Right lobe of liver (tissue), 6 donors: ENCODE results near the gene FGF5. TPM values are rescaled to one million over a fixed set of nuclear protein-coding genes. Genes with fewer than 3 reads are reported as not detected.

ENCODE experiments used
- ATAC-seq, 4 donors: fragments of 200-7000 bp; cut with Tn5 transposase; one replicate each; pipeline ENCODE4 v1.9.1; 2020; ENCODE audit warnings: mild to moderate bottlenecking in 4 of 4, moderate library complexity in 4 of 4
- DNase-seq, 3 donors: peaks; one replicate each; pipeline ENCODE4 v3.0.0-alpha.2; 2020
- H3K27ac ChIP-seq, 3 donors: fragments of 200-600 bp; one replicate each; pipeline ENCODE4 v1.8.0; 2022
- H3K27me3 ChIP-seq, 2 donors: fragments of 200-600 bp; one replicate each; pipeline ENCODE4 v1.8.0; 2022
- H3K36me3 ChIP-seq, 4 donors: fragments of 200-600 bp; sonication (generic) in 1 of 4; one replicate each; pipeline versions ENCODE4 v1.5.1 to v1.8.0; 2017 to 2022; ENCODE audit warnings: control low read depth in 1 of 4
- H3K4me1 ChIP-seq, 4 donors: fragments of 200-600 bp; sonication (generic) in 1 of 4; one replicate each; pipeline versions ENCODE4 v1.5.1 to v1.8.0; 2017 to 2022; ENCODE audit warnings: control low read depth in 1 of 4
- H3K4me3 ChIP-seq, 3 donors: fragments of 200-600 bp; one replicate each; pipeline ENCODE4 v1.8.0; 2022
- H3K9me3 ChIP-seq, 4 donors: fragments of 200-600 bp; sonication (generic) in 1 of 4; one replicate each; pipeline versions ENCODE4 v1.5.1 to v1.8.0; 2017 to 2022; ENCODE audit warnings: control low read depth in 1 of 4
- POLR2A ChIP-seq: fragments of 450-650 bp; IDR thresholded peaks from one replicate; pipeline ENCODE4 v1.6.1; 2017; ENCODE audit warnings: antibody characterized with exemption, mild to moderate bottlenecking
- WGBS: methylation state at CpG from one replicate; pipeline ENCODE4 v1.1.6; 2018; ENCODE audit warnings: low coverage, low lambda C conversion rate; ENCODE audit not compliant: insufficient coverage; ENCODE audit errors: missing lambda C conversion rate; 5-methylcytosine and 5-hydroxymethylcytosine counted together
- intact Hi-C, 2 donors: fragments of 100-400 bp; cut with DNase I; formaldehyde crosslinking; loops; one replicate each; pipeline versions ENCODE4 v1.11.2 to v1.14.1; 2022
- total RNA-seq, 6 experiments: library from RNA; depleted of rRNA in 2 of 6; stranded (reverse); fragments of >200 nt in 2 of 6; fragmentation: NEBNext Ultra II Directional in 3 of 6; extraction: Animal tissue kit (Norgen Biotek cat#: 25700) in 3 of 6; gene quantifications; one replicate each; pipeline versions ENCODE4 v1.1.0 to v1.2.4, GENCODE V29; 2016 to 2023
- TF ChIP-seq, protein P1 (sequence below), 4 donors: fragments of 200-600 bp in 3 of 4; fragments of 450-650 bp in 1 of 4; IDR thresholded peaks; one replicate each; pipeline versions ENCODE4 v1.5.1 to v1.8.0; 2016 to 2022; ENCODE audit warnings: antibody characterized with exemption in 4 of 4, mild to moderate bottlenecking in 2 of 4
- donor health status: DM: no; HTN: yes; CAD: no.
- donor health status: DM: no; HTN: no; CAD: no.
- donor health status: DM: no; HTN: no; CAD: no.
- donor health status: DM: no; HTN: yes; CAD: no.
- donor health status: DM: no; HTN: yes; CAD: no.

FGF5 gene
- total RNA-seq, 6 experiments from 2014 or later = not detected

DNA sequence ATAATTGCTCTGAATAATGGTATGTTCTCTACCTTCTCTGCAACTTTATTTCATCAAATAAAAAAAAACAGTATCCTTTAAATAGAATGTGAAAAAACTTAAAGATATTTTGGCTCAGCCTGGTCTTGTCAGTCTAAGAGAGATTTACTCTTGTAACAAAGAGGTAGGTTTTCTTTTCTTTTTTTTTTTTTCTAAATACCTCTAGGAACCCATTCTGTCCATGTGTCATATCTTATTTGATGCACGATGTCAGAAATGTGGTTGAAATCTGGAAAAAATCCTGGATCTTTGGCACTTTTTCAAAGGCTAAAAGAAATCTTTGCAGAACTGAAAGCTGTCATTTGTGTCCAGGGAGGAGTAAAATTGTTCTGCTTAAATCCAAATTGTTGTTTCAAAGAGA, 17.3 kb upstream of the FGF5 start:
- WGBS = 50% methylated on average over 1 of the region's 1 CpG
- TF ChIP-seq, protein P1, sequence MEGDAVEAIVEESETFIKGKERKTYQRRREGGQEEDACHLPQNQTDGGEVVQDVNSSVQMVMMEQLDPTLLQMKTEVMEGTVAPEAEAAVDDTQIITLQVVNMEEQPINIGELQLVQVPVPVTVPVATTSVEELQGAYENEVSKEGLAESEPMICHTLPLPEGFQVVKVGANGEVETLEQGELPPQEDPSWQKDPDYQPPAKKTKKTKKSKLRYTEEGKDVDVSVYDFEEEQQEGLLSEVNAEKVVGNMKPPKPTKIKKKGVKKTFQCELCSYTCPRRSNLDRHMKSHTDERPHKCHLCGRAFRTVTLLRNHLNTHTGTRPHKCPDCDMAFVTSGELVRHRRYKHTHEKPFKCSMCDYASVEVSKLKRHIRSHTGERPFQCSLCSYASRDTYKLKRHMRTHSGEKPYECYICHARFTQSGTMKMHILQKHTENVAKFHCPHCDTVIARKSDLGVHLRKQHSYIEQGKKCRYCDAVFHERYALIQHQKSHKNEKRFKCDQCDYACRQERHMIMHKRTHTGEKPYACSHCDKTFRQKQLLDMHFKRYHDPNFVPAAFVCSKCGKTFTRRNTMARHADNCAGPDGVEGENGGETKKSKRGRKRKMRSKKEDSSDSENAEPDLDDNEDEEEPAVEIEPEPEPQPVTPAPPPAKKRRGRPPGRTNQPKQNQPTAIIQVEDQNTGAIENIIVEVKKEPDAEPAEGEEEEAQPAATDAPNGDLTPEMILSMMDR (IDR thresholded peaks at IDR 0.05) = no peak
- TF ChIP-seq POLR2A = no peak

DNA sequence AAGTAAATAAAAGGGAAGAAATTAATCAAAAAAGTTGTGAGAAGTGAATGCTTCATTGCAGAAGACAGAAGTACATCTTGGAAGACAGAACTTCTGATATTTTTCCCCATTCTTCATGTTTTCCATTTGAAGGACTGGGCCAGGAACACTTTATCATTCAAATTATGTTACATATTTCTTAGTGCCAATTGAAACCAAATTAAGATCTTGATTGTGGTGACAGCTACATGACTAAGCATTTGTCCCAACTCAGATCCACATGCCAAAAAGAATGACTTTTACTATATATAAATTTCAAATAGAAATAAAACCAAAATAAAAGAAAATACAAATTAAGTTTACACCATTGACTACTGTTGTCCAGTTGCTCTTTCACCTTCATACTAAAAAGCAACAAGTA, 14.0 kb upstream of the FGF5 start:
- intact Hi-C loops = no loop called here
- no peak overlapping the region for H3K4me3 ChIP-seq
- DNase-seq = no peak

More for the DNA sequence above, 17.3 kb upstream of the FGF5 start:
- Histone ChIP-seq H3K4me1 (no peaks in the 10 kb centered on the region), H3K9me3 (no peaks in the 10 kb centered on the region), H3K27ac (no peak overlapping the region), H3K36me3 (no peaks in the 10 kb centered on the region), H3K27me3 (no peaks in the 10 kb centered on the region), H3K4me3 (no peak overlapping the region)
- intact Hi-C loops = no loop called here
- ATAC-seq = no peak
- DNase-seq = no peak

DNA sequence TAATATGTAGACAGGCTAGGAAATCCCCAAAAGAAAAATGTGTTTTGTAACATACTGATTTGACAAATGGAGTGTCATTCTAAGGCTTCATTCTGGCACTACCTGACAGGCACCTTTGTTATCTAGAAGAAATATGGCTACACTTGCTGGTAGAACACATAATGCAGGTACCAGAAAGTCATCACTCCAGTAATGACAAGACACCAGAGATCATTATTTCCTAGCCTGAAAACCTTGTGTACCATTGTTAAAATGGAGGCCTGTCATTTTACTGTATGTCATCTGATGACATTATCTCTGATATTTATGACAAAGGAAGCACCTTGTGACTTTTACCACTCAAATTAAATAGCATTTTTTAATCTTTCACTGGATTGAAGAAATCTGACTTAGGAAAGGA, 13.5 kb upstream of the FGF5 start:
- intact Hi-C loops = no loop called here
- DNase-seq (no peak), ATAC-seq (no peak)
- Histone ChIP-seq H3K27ac (no peak overlapping the region), H3K36me3 (no peaks in the 10 kb centered on the region), H3K27me3 (no peaks in the 10 kb centered on the region), H3K4me1 (no peaks in the 10 kb centered on the region), H3K4me3 (no peak overlapping the region), H3K9me3 (no peaks in the 10 kb centered on the region)
- no peak for TF ChIP-seq POLR2A
- TF ChIP-seq, protein P1 (IDR thresholded peaks at IDR 0.05) = no peak

More for the DNA sequence above, 14.0 kb upstream of the FGF5 start:
- no peak for TF ChIP-seq POLR2A
- TF ChIP-seq, protein P1 (IDR thresholded peaks at IDR 0.05) = no peak
- no peaks in the 10 kb centered on the region for H3K9me3 ChIP-seq
- H3K27ac ChIP-seq = no peak overlapping the region
- no peaks in the 10 kb centered on the region for H3K27me3 ChIP-seq
- ATAC-seq = no peak
- no peaks in the 10 kb centered on the region for H3K36me3 ChIP-seq
- no peaks in the 10 kb centered on the region for H3K4me1 ChIP-seq

DNA sequence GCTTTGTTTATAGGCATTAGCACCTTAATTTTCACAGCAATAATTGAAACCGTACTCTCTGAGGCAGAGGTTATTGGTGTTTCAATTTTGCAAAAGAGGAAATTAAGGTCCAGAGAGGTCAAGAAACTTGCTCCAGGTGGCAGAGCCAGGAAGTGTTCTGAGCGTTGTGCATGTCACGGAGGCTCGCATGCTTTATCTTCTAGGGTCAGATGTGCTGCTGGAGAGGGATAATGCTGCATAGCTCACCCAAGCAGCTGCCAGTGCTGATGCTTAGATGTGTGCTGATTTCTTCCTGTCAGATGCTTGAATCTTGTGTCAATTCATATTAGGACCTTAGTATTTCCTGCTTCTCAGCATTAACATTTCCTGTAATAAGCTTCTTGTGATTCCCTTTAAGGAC, 13.0 kb upstream of the FGF5 start:
- H3K27me3 ChIP-seq = no peaks in the 10 kb centered on the region
- H3K4me1 ChIP-seq = no peaks in the 10 kb centered on the region
- TF ChIP-seq, protein P1 (IDR thresholded peaks at IDR 0.05) = no peak
- no peak for TF ChIP-seq POLR2A
- H3K27ac ChIP-seq = no peak overlapping the region
- no peak overlapping the region for H3K4me3 ChIP-seq
- H3K36me3 ChIP-seq = no peaks in the 10 kb centered on the region
- WGBS = 28% methylated on average over 4 of the region's 4 CpGs
- DNase-seq = no peak
- no peaks in the 10 kb centered on the region for H3K9me3 ChIP-seq
- no peak for ATAC-seq
- intact Hi-C loops = no loop called here

DNA sequence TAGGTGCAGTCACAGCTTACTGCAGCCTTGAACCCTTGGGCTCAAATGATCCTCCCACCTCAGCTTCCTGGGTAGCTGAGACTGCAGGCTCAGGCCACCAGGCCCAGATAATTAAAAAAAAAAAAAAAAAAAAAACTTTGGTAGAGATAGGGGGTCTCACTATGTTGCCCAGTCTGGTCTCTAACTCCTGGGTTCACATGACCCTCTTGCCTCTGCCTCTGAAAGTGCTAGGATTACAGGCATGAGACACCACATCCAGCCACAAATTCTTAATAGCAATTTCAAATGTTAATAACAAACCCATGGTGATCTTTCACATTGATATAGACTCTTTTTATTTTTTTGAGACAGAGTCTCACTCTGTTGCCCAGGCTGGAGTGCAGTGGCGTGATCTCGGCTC, 12.3 kb upstream of the FGF5 start:
- H3K4me1 ChIP-seq = no peaks in the 10 kb centered on the region
- intact Hi-C loops = no loop called here
- WGBS = 83% methylated on average over 2 of the region's 2 CpGs
- H3K27me3 ChIP-seq = no peaks in the 10 kb centered on the region
- ATAC-seq (no peak), DNase-seq (no peak)
- H3K9me3 ChIP-seq = no peaks in the 10 kb centered on the region
- H3K36me3 ChIP-seq = no peaks in the 10 kb centered on the region
- H3K27ac ChIP-seq = no peak overlapping the region
- TF ChIP-seq, protein P1 (IDR thresholded peaks at IDR 0.05) = no peak
- TF ChIP-seq POLR2A = no peak
- H3K4me3 ChIP-seq = no peak overlapping the region
